Neural cell (in vitro differentiated cells): ENCODE results near the gene NHERF1. TPM values are rescaled to one million over a fixed set of nuclear protein-coding genes. Genes with fewer than 3 reads are reported as not detected.

Experiments used
- H2AFZ ChIP-seq: fragments of 200-600, 300-800 bp; sonication (generic), shearing (Covaris generic); 2 replicates; pipeline ENCODE4 v1.6.0; 2014; ENCODE audit warnings: low read depth, mild to moderate bottlenecking, antibody characterized with exemption, low read length, moderate library complexity
- H3F3A ChIP-seq: fragments of 200-600 bp; shearing (Covaris generic); 2 replicates; pipeline ENCODE4 v1.6.1; 2016; ENCODE audit warnings: mild to moderate bottlenecking, moderate library complexity, mixed read lengths, antibody characterized with exemption, low read length; ENCODE audit not compliant: insufficient read depth, poor library complexity, severe bottlenecking
- H3K27ac ChIP-seq: fragments of 200-600, 300-800 bp; sonication (generic), shearing (Covaris generic); 2 replicates; pipeline ENCODE4 v1.5.1; 2014; ENCODE audit warnings: mild to moderate bottlenecking, low read length, moderate library complexity
- H3K27me3 ChIP-seq: fragments of 300-800, 200-600 bp; sonication (generic), shearing (Covaris generic); 2 replicates; pipeline ENCODE4 v1.6.0; 2014; ENCODE audit warnings: mild to moderate bottlenecking, low read depth, low read length, moderate library complexity; ENCODE audit not compliant: insufficient read depth
- H3K36me3 ChIP-seq: fragments of 300-800, 200-600 bp; sonication (generic), shearing (Covaris generic); 2 replicates; pipeline ENCODE4 v1.5.1; 2014; ENCODE audit warnings: mild to moderate bottlenecking, antibody characterized with exemption, low read length, moderate library complexity; ENCODE audit not compliant: insufficient read depth
- H3K4me2 ChIP-seq: fragments of 300-800, 200-600 bp; sonication (generic), shearing (Covaris generic); 2 replicates; pipeline ENCODE4 v1.6.0; 2014; ENCODE audit warnings: mild to moderate bottlenecking, low read length
- H3K4me3 ChIP-seq: fragments of 300-800, 200-600 bp; sonication (generic), shearing (Covaris generic); 2 replicates; pipeline ENCODE4 v1.5.1; 2014; ENCODE audit warnings: mild to moderate bottlenecking, low read length, moderate library complexity
- H3K79me2 ChIP-seq: fragments of 200-600 bp; shearing (Covaris generic); replicated peaks from 2 replicates; pipeline ENCODE4 v1.6.0; 2014; ENCODE audit warnings: mild to moderate bottlenecking, low read length, moderate library complexity; ENCODE audit not compliant: insufficient read depth
- H3K9ac ChIP-seq: fragments of 300-800, 200-600 bp; sonication (generic), shearing (Covaris generic); 2 replicates; pipeline ENCODE4 v1.6.1; 2016; ENCODE audit warnings: mild to moderate bottlenecking, low read length, mixed read lengths
- H3K9me2 ChIP-seq: fragments of 200-600 bp; shearing (Covaris generic); 2 replicates; pipeline ENCODE4 v1.6.1; 2016; ENCODE audit warnings: mild to moderate bottlenecking, low read length, mixed read lengths; ENCODE audit not compliant: insufficient read depth
- H3K9me3 ChIP-seq: fragments of 200-600, 300-800 bp; sonication (generic), shearing (Covaris generic); 2 replicates; pipeline ENCODE4 v1.6.1; 2016; ENCODE audit warnings: mild to moderate bottlenecking, mixed run types, low read length, moderate library complexity, mixed read lengths
- H4K20me1 ChIP-seq: fragments of 200-600 bp; shearing (Covaris generic); 2 replicates; pipeline ENCODE4 v1.6.1; 2016; ENCODE audit warnings: mild to moderate bottlenecking, mixed run types; ENCODE audit not compliant: insufficient read depth
- EP300 ChIP-seq: fragments of 450-650 bp; conservative IDR thresholded peaks from 2 replicates; pipeline ENCODE4 v1.6.1; 2014; ENCODE audit warnings: antibody characterized with exemption, mild to moderate bottlenecking, moderate library complexity; ENCODE audit not compliant: poor library complexity, severe bottlenecking
- EZH2 ChIP-seq: fragments of 200-600, 300-800 bp; shearing (Covaris generic), sonication (generic); IDR thresholded peaks from 2 replicates; pipeline ENCODE4 v1.6.1; 2014; ENCODE audit warnings: antibody characterized with exemption, low read length, borderline replicate concordance, mild to moderate bottlenecking; ENCODE audit not compliant: insufficient read depth, poor library complexity, severe bottlenecking
- MXI1 ChIP-seq: fragments of 450-650 bp; conservative IDR thresholded peaks from 2 replicates; pipeline ENCODE4 v1.6.1; 2014; ENCODE audit warnings: antibody characterized with exemption, mild to moderate bottlenecking; ENCODE audit not compliant: poor library complexity, severe bottlenecking
- POLR2AphosphoS5 ChIP-seq: IDR thresholded peaks from 2 replicates; pipeline ENCODE4 v1.6.1; 2012
- RAD21 ChIP-seq: fragments of 450-650 bp; conservative IDR thresholded peaks from 2 replicates; pipeline ENCODE4 v1.6.1; 2014; ENCODE audit warnings: antibody characterized with exemption, mild to moderate bottlenecking, moderate library complexity
- SMC3 ChIP-seq: fragments of 450-650 bp; conservative IDR thresholded peaks from 2 replicates; pipeline ENCODE4 v1.6.1; 2014; ENCODE audit warnings: antibody characterized with exemption, mild to moderate bottlenecking, moderate library complexity; ENCODE audit not compliant: poor library complexity
- TAF1 ChIP-seq: IDR thresholded peaks from 2 replicates; pipeline ENCODE4 v1.6.1; 2012; ENCODE audit warnings: low read depth
- polyA plus RNA-seq: library from polyadenylated mRNA; depleted of rRNA; stranded (reverse); fragments of >200 nt; gene quantifications from 2 replicates; pipeline ENCODE4 v1.2.3, GENCODE V29; 2014
- TF ChIP-seq, protein P1 (sequence below): IDR thresholded peaks from 2 replicates; pipeline ENCODE4 v1.6.1; 2012; ENCODE audit warnings: borderline replicate concordance
- TF ChIP-seq, protein P2 (sequence below): fragments of 450-650 bp; IDR thresholded peaks from 2 replicates; pipeline ENCODE4 v1.5.1; 2014; ENCODE audit warnings: antibody characterized with exemption, mild to moderate bottlenecking, moderate library complexity; ENCODE audit not compliant: poor library complexity, severe bottlenecking

Gene NHERF1
- polyA plus RNA-seq, 1 donor from 2014 or later = 0.51 TPM

DNA sequence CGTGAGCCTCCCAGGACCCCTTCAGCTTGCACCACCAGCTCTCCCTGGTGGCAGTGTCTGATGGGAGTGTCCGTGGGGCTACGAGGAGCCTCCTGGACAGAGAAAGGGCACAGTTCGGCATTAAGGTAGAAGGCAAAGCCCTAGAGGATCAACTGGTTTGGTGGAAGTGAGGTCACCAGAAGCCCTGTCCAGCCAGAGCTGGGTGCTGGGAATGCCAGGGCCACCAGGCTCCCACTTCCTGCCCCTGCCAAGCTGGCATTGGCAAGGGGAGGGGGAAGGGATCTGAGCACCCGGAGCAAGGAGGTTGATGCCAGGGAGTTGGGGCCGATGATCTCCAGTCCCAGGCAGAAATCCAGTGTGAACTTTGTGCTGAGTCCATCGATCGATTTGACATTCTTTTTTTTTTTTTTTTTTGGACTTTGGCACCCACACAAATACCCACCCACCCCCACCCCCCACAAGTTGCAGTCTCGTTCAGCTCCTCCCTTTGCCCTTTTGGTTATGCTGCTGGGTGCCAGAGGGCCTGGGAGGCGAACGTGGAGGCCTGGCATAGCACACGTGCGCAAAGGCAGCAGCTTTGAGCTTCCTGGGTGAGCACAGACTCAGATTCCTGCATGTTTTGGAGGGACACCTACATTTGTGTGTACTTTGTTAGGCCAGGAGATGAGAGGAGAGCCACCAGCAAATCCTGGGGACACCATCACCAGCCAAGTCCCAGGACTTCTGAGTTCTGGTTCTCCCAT, 2.1 kb downstream of the NHERF1 start:
- H2AFZ ChIP-seq = no peak overlapping the region

DNA sequence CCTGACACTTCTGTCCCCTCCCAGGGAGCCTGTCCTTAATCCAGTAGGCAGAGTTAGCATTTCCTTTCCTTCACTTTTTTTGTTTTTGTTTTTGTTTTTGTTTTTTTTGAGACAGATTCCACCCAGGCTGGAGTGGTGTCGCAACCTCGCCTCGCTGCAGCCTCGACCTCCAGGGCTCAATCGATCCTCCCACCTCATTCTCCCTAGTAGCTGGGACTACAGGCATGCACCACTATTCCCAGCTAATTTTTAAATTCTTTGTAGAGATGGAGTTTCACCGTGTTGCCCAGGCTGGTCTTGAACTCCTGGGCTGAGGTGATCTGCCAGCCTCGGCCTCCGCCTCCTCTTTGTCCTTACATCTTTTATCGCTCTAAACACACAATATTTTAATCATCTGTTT, 4.0 kb downstream of the NHERF1 start:
- no peaks in the 10 kb centered on the region for H3F3A ChIP-seq
- H3K36me3 ChIP-seq = no peaks in the 10 kb centered on the region
- no peak overlapping the region for H3K9ac ChIP-seq
- H2AFZ ChIP-seq = no peak overlapping the region
- H3K9me3 ChIP-seq = no peaks in the 10 kb centered on the region
- TF ChIP-seq POLR2AphosphoS5 (no peak), EP300 (no peak), SMC3 (no peak), MXI1 (no peak), EZH2 (no peak), RAD21 (no peak)
- TF ChIP-seq, protein P1, sequence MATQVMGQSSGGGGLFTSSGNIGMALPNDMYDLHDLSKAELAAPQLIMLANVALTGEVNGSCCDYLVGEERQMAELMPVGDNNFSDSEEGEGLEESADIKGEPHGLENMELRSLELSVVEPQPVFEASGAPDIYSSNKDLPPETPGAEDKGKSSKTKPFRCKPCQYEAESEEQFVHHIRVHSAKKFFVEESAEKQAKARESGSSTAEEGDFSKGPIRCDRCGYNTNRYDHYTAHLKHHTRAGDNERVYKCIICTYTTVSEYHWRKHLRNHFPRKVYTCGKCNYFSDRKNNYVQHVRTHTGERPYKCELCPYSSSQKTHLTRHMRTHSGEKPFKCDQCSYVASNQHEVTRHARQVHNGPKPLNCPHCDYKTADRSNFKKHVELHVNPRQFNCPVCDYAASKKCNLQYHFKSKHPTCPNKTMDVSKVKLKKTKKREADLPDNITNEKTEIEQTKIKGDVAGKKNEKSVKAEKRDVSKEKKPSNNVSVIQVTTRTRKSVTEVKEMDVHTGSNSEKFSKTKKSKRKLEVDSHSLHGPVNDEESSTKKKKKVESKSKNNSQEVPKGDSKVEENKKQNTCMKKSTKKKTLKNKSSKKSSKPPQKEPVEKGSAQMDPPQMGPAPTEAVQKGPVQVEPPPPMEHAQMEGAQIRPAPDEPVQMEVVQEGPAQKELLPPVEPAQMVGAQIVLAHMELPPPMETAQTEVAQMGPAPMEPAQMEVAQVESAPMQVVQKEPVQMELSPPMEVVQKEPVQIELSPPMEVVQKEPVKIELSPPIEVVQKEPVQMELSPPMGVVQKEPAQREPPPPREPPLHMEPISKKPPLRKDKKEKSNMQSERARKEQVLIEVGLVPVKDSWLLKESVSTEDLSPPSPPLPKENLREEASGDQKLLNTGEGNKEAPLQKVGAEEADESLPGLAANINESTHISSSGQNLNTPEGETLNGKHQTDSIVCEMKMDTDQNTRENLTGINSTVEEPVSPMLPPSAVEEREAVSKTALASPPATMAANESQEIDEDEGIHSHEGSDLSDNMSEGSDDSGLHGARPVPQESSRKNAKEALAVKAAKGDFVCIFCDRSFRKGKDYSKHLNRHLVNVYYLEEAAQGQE = no peak
- TF ChIP-seq, protein P2, sequence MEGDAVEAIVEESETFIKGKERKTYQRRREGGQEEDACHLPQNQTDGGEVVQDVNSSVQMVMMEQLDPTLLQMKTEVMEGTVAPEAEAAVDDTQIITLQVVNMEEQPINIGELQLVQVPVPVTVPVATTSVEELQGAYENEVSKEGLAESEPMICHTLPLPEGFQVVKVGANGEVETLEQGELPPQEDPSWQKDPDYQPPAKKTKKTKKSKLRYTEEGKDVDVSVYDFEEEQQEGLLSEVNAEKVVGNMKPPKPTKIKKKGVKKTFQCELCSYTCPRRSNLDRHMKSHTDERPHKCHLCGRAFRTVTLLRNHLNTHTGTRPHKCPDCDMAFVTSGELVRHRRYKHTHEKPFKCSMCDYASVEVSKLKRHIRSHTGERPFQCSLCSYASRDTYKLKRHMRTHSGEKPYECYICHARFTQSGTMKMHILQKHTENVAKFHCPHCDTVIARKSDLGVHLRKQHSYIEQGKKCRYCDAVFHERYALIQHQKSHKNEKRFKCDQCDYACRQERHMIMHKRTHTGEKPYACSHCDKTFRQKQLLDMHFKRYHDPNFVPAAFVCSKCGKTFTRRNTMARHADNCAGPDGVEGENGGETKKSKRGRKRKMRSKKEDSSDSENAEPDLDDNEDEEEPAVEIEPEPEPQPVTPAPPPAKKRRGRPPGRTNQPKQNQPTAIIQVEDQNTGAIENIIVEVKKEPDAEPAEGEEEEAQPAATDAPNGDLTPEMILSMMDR = no peak
- no peak overlapping the region for H3K4me2 ChIP-seq
- H3K4me3 ChIP-seq = no peak overlapping the region
- no peak overlapping the region for H3K27ac ChIP-seq
- H4K20me1 ChIP-seq = no peaks in the 10 kb centered on the region
- no peaks in the 10 kb centered on the region for H3K9me2 ChIP-seq
- H3K79me2 ChIP-seq = no peaks in the 10 kb centered on the region
- H3K27me3 ChIP-seq = peaks cover 24% of the 10 kb centered on the region

More for the DNA sequence above, 2.1 kb downstream of the NHERF1 start:
- Histone ChIP-seq H3K9me3 (no peaks in the 10 kb centered on the region), H3K4me3 (no peak overlapping the region), H3K9ac (no peak overlapping the region), H3K4me2 (no peak overlapping the region), H3F3A (no peaks in the 10 kb centered on the region), H3K27me3 (peaks cover 25% of the 10 kb centered on the region), H3K27ac (no peak overlapping the region), H3K9me2 (no peaks in the 10 kb centered on the region), H3K79me2 (no peaks in the 10 kb centered on the region), H3K36me3 (no peaks in the 10 kb centered on the region), H4K20me1 (no peaks in the 10 kb centered on the region)
- no peak for TF ChIP-seq SMC3
- TF ChIP-seq, protein P1 = no peak
- no peak for TF ChIP-seq MXI1
- TF ChIP-seq, protein P2 = no peak
- no peak for TF ChIP-seq EP300
- TF ChIP-seq POLR2AphosphoS5 = no peak
- TF ChIP-seq RAD21 = no peak
- no peak for TF ChIP-seq EZH2
- TF ChIP-seq TAF1 = no peak
